Measurements from ENCODE around the gene DNAJC18. TPM values are rescaled to one million over a fixed set of nuclear protein-coding genes. Genes with fewer than 3 reads are reported as not detected.
"Not testable (repeated sequence)": the region's sequence is repeated elsewhere in the genome, so short reads cannot be mapped to it uniquely, and the experiment has no call there.

Gene DNAJC18
- total RNA-seq, 2 experiments from 2014 or later = 7.5 to 8.7 TPM

DNA sequence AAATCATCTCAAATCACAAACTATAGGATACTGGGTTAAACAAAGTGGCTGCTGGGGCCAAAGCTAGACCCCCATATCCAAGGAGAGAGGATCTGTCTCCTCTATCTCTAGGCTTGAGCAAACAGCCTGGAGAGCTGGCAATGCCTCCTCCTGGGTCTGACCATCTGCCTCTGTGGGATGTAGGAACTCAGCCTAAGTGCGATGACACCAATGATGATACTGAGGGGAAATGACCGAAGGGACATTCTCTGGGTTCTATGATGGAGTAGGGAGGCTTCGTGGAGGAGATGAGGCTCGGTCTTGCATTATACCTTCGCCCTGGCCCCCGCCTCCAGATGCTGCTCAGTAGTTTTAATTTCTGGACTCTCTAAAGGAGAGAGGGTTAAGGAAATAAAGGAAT, 26.2 kb downstream of the DNAJC18 start:
- H3K4me1 ChIP-seq (ENCODE audit: insufficient read depth, low read length) = peaks cover 19% of the 10 kb centered on the region
- H3K4me1 Mint-ChIP-seq (ENCODE audit: low read depth) = peaks cover 23% of the 10 kb centered on the region
- H3K4me3 Mint-ChIP-seq = no peak overlapping the region
- no peak overlapping the region for H3K4me3 ChIP-seq (ENCODE audit: low read length)
- ATAC-seq (ENCODE audit: poor library complexity) (no peak), DNase-seq (no peak)
- intact Hi-C loops (cut with DNase I, micrococcal nuclease) = no loop called here
- no peaks in the 10 kb centered on the region for H3K27me3 ChIP-seq (ENCODE audit: control insufficient read depth in 1 of 2, insufficient read depth in 2 of 2, low read length in 2 of 2)
- no peaks in the 10 kb centered on the region for H3K27me3 Mint-ChIP-seq
- ChIA-PET CTCF (interaction anchor here (1.6 kb wide), 1 partner anchor 9 kb away, joined by 4 read pairs; no protein-coding TSS in a partner anchor), POLR2A (interaction anchor here (0.6 kb wide), 1 partner anchor 103 kb away, joined by 3 read pairs; no protein-coding TSS in a partner anchor)
- H3K9me3 ChIP-seq (ENCODE audit: control insufficient read depth in 1 of 2, insufficient read depth in 1 of 2, low read length in 2 of 2) = no peaks in the 10 kb centered on the region
- H3K36me3 Mint-ChIP-seq (ENCODE audit: low read depth) = peaks cover 7% of the 10 kb centered on the region
- H3K27ac Mint-ChIP-seq = no peak overlapping the region
- H3K27ac ChIP-seq (ENCODE audit: low read depth in 1 of 2, low read length in 2 of 2) = no peak overlapping the region
- no peaks in the 10 kb centered on the region for H3K36me3 ChIP-seq (ENCODE audit: insufficient read depth, low read length)
- no peaks in the 10 kb centered on the region for H3K9me3 Mint-ChIP-seq
- no peak for TF ChIP-seq CTCF (IDR thresholded peaks at IDR 0.05)

- H3K4me1 Mint-ChIP-seq (ENCODE audit: low read depth) = peaks cover 33% of the 10 kb centered on the region
- Histone ChIP-seq H3K9me3 (ENCODE audit: control insufficient read depth in 1 of 2, insufficient read depth in 1 of 2, low read length in 2 of 2) (no peaks in the 10 kb centered on the region), H3K27me3 (ENCODE audit: control insufficient read depth in 1 of 2, insufficient read depth in 2 of 2, low read length in 2 of 2) (no peaks in the 10 kb centered on the region), H3K27ac (ENCODE audit: low read depth in 1 of 2, low read length in 2 of 2) (no peak overlapping the region), H3K36me3 (ENCODE audit: insufficient read depth, low read length) (no peaks in the 10 kb centered on the region), H3K4me3 (ENCODE audit: low read length) (no peak overlapping the region), H3K4me1 (ENCODE audit: insufficient read depth, low read length) (peaks cover 19% of the 10 kb centered on the region)
- no peak for TF ChIP-seq CTCF (IDR thresholded peaks at IDR 0.05)
- H3K9me3 Mint-ChIP-seq = no peaks in the 10 kb centered on the region
- ATAC-seq (ENCODE audit: poor library complexity) (no peak), DNase-seq (no peak)
- H3K27me3 Mint-ChIP-seq = no peaks in the 10 kb centered on the region
- CTCF ChIA-PET = no interaction called here
- peaks cover under 1% of the 10 kb centered on the region for H3K36me3 Mint-ChIP-seq (ENCODE audit: low read depth)
- H3K4me3 Mint-ChIP-seq = no peak overlapping the region
- POLR2A ChIA-PET = interaction anchor here (1.7 to 1.8 kb wide), 2 partner anchors 28 to 71 kb away, joined by 5 to 6 read pairs; partner anchors contain the start of genes DNAJC18 and STING1
- no peak overlapping the region for H3K27ac Mint-ChIP-seq
- intact Hi-C loops (cut with DNase I, micrococcal nuclease) = no loop called here
These were observed 28.1 kb downstream of the DNAJC18 start for GRCh38 chr5:139410993-139411828.

GRCh38 chr5:139410121-139410992, 29.0 kb downstream of the DNAJC18 start:
- no peak for ATAC-seq (ENCODE audit: poor library complexity)
- Histone ChIP-seq H3K27me3 (ENCODE audit: control insufficient read depth in 1 of 2, insufficient read depth in 2 of 2, low read length in 2 of 2) (no peaks in the 10 kb centered on the region), H3K9me3 (ENCODE audit: control insufficient read depth in 1 of 2, insufficient read depth in 1 of 2, low read length in 2 of 2) (no peaks in the 10 kb centered on the region), H3K36me3 (ENCODE audit: insufficient read depth, low read length) (no peaks in the 10 kb centered on the region), H3K27ac (ENCODE audit: low read depth in 1 of 2, low read length in 2 of 2) (no peak overlapping the region), H3K4me3 (ENCODE audit: low read length) (no peak overlapping the region), H3K4me1 (ENCODE audit: insufficient read depth, low read length) (peaks cover 16% of the 10 kb centered on the region)
- no peak overlapping the region for H3K27ac Mint-ChIP-seq
- H3K36me3 Mint-ChIP-seq (ENCODE audit: low read depth) = no peaks in the 10 kb centered on the region
- H3K4me1 Mint-ChIP-seq (ENCODE audit: low read depth) = peaks cover 28% of the 10 kb centered on the region
- intact Hi-C loops (cut with DNase I, micrococcal nuclease) = no loop called here
- no peak overlapping the region for H3K4me3 Mint-ChIP-seq
- no peak for DNase-seq
- ChIA-PET POLR2A (interaction anchor here (1.0 to 1.8 kb wide), 3 partner anchors 29 to 867 kb away, joined by 4 to 6 read pairs (median 5); partner anchors contain the start of genes DNAJC18, ETF1 and STING1), CTCF (no interaction called here)
- no peak for TF ChIP-seq CTCF (IDR thresholded peaks at IDR 0.05)
- H3K27me3 Mint-ChIP-seq = no peaks in the 10 kb centered on the region
- no peaks in the 10 kb centered on the region for H3K9me3 Mint-ChIP-seq

DNA sequence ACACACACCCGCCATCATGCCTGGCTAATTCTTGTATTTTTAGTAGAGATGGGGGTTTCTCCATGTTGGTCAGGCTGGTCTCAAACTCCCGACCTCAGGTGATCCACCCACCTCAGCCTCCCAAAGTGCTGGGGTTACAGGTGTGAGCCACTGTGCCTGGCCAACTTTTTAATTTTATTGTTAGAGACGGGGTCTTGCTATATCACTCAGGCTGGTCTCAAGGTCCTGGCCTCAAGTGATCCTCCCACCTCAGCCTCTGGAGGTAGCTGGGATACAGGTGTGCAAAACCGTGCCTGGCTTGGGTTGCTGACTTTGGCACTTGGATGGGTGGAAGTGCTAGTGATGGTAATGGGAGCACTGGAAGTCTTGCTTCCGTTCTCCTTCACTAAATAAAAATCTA, 30.2 kb downstream of the DNAJC18 start:
- H3K27me3 ChIP-seq (ENCODE audit: control insufficient read depth in 1 of 2, insufficient read depth in 2 of 2, low read length in 2 of 2); H3K4me3 Mint-ChIP-seq; H3K9me3 ChIP-seq (ENCODE audit: control insufficient read depth in 1 of 2, insufficient read depth in 1 of 2, low read length in 2 of 2); H3K4me3 ChIP-seq (ENCODE audit: low read length); H3K27ac ChIP-seq (ENCODE audit: low read depth in 1 of 2, low read length in 2 of 2); H3K27ac Mint-ChIP-seq; H3K9me3 Mint-ChIP-seq; DNase-seq; H3K27me3 Mint-ChIP-seq; H3K36me3 ChIP-seq (ENCODE audit: insufficient read depth, low read length); ATAC-seq (ENCODE audit: poor library complexity); CTCF ChIA-PET; H3K36me3 Mint-ChIP-seq (ENCODE audit: low read depth): not testable (repeated sequence)
- intact Hi-C loops (cut with DNase I, micrococcal nuclease) = loop anchor here in 1 of 2 experiments (5.0 to 10.0 kb wide), 6 partner anchors 358 to 1074 kb away; partner anchors contain the start of genes CDC25C, CYSTM1, EGR1 and FAM53C
- POLR2A ChIA-PET = interaction anchor here (1.0 to 1.7 kb wide), 2 partner anchors 73 to 866 kb away, joined by 4 to 6 read pairs; partner anchors contain the start of genes ETF1 and STING1
- H3K4me1 Mint-ChIP-seq (ENCODE audit: low read depth) = peaks cover 22% of the 10 kb centered on the region
- H3K4me1 ChIP-seq (ENCODE audit: insufficient read depth, low read length) = peaks cover 13% of the 10 kb centered on the region

All from CD4-positive, alpha-beta T cell (primary cell).